ENCODE results near the gene EXOC4. TPM values are rescaled to one million over a fixed set of nuclear protein-coding genes. Genes with fewer than 3 reads are reported as not detected.

The EXOC4 gene
- total RNA-seq, 3 donors from 2014 or later = 63.9 to 90.2 (median 89.5) TPM

- intact Hi-C loops (cut with DNase I, micrococcal nuclease) = no loop called here
- Histone ChIP-seq H3K4me1 (ENCODE audit: low read depth) (no peaks in the 10 kb centered on the region), H3K9me3 (no peaks in the 10 kb centered on the region), H3K36me3 (ENCODE audit: low read depth) (no peaks in the 10 kb centered on the region), H3K4me3 (no peak overlapping the region)
- ATAC-seq = no peak
- TF ChIP-seq CTCF (IDR thresholded peaks at IDR 0.05) = no peak
- no peak for DNase-seq
These were observed 224.9 kb downstream of the EXOC4 start for GRCh38 chr7:133477791-133478190.

GRCh38 chr7:133478591-133479135, 225.8 kb downstream of the EXOC4 start:
- H3K9me3 ChIP-seq = no peaks in the 10 kb centered on the region
- DNase-seq (no peak), ATAC-seq (no peak)
- TF ChIP-seq CTCF (IDR thresholded peaks at IDR 0.05) = no peak
- H3K36me3 ChIP-seq (ENCODE audit: low read depth) = no peaks in the 10 kb centered on the region
- H3K4me1 ChIP-seq (ENCODE audit: low read depth) = no peaks in the 10 kb centered on the region
- intact Hi-C loops (cut with DNase I, micrococcal nuclease) = no loop called here
- H3K4me3 ChIP-seq = no peak overlapping the region

GRCh38 chr7:133479456-133480065, 226.7 kb downstream of the EXOC4 start:
- ATAC-seq = no peak
- TF ChIP-seq CTCF (IDR thresholded peaks at IDR 0.05) = no peak
- Histone ChIP-seq H3K4me3 (no peak overlapping the region), H3K4me1 (ENCODE audit: low read depth) (no peaks in the 10 kb centered on the region), H3K36me3 (ENCODE audit: low read depth) (no peaks in the 10 kb centered on the region), H3K9me3 (no peaks in the 10 kb centered on the region)
- DNase-seq = no peak
- intact Hi-C loops (cut with DNase I, micrococcal nuclease) = no loop called here

DNA sequence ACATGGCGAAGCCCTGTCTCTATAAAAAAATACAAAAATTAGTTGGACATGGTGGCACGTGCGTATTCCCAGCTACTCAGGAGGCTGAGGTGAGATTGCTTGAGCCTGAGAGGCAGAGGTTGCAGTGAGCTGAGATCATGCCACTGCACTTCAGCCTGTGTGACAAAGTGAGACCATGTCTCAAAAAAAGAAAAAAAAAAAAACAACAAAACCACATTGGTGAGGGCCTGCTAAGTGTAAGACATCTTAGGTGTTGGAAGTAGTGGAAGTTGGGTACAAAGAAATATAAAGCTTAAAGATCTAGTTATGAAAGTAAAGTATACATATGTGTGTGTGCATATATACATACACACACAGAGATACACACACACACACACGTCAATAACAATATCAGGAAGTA, 228.0 kb downstream of the EXOC4 start:
- Histone ChIP-seq H3K4me1 (ENCODE audit: low read depth) (no peaks in the 10 kb centered on the region), H3K9me3 (no peaks in the 10 kb centered on the region), H3K36me3 (ENCODE audit: low read depth) (no peaks in the 10 kb centered on the region), H3K4me3 (no peak overlapping the region)
- intact Hi-C loops (cut with DNase I, micrococcal nuclease) = no loop called here
- no peak for DNase-seq
- no peak for TF ChIP-seq CTCF (IDR thresholded peaks at IDR 0.05)
- ATAC-seq = no peak

- no peaks in the 10 kb centered on the region for H3K4me1 ChIP-seq (ENCODE audit: low read depth)
- H3K36me3 ChIP-seq (ENCODE audit: low read depth) = no peaks in the 10 kb centered on the region
- no peaks in the 10 kb centered on the region for H3K9me3 ChIP-seq
- intact Hi-C loops (cut with DNase I, micrococcal nuclease) = no loop called here
- ATAC-seq (peak; percentile 65), DNase-seq (no peak)
- no peak overlapping the region for H3K4me3 ChIP-seq
- TF ChIP-seq CTCF (IDR thresholded peaks at IDR 0.05) = no peak
These were observed 228.8 kb downstream of the EXOC4 start for GRCh38 chr7:133481676-133482075.

Data from mucosa of descending colon (tissue), 3 donors.